T47D (cell line): ENCODE data around the gene TBC1D4.
"Not testable (repeated sequence)": the region's sequence is repeated elsewhere in the genome, so short reads cannot be mapped to it uniquely, and the experiment has no call there.

Experiments
- DNase-seq, 2 experiments: peaks; one replicate each; pipeline versions ENCODE4 v3.0.0 to v3.0.0-alpha.2; 2011 to 2012; ENCODE audit warnings: low read depth in 1 of 2, low spot score in 1 of 2
- JUND ChIP-seq: IDR thresholded peaks from 2 replicates; pipeline ENCODE4 v1.6.1; 2012; ENCODE audit warnings: low read depth
- in situ Hi-C: cut with HindIII; loops from 2 replicates; pipeline ENCODE4 v1.10.0; 2016; ENCODE audit warnings: low sequenced_read_pairs, low pct_unique_long_range_greater_than_20kb

The TBC1D4 gene

DNA sequence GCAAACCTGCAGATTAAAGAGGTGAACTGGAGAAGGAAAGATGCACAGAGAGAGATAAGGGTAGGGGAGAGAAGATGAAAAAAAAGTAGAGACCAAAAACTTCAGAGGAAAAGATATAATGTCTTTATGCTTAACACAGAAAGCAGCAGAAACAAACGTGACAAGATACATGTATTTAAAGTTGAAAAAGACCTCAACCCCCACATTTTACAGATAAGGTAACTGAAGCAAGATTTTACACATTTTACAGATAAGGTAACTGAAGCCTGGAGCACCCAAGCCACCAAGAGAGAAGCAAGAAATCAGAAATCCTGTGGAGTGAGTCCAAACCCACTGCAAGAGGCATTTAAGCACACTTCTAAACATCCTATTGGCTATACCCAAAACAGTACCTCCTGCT is 185.3 kb downstream of the TBC1D4 start:
- DNase-seq, result no peak
- TF ChIP-seq JUND, result no peak
- in situ Hi-C loops, result no loop called here

GRCh38 chr13:75295201-75295600 is 186.8 kb downstream of the TBC1D4 start:
- no peak for DNase-seq
- in situ Hi-C loops, result no loop called here
- TF ChIP-seq JUND, result no peak

DNA sequence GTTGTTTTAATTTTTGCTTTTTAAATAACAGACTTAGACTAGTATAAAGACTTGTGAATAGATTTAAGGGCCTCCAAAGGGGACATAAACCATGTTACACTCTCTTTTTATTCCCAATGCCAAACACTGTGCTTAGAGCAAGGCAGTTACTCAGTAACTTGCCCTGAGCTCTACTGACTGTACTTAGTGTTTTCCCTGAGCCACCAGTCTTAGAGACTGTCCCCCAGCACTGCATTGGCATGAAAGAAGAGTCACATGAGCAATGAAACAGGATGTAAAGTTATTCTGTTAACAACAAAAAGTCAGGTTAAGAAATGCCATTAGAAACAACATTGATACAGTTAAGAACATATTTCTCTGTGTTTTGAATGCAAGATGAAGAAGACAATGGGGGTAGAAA is 187.9 kb downstream of the TBC1D4 start:
- no peak for DNase-seq
- in situ Hi-C loops, result no loop called here
- no peak for TF ChIP-seq JUND

GRCh38 chr13:75285310-75285709 is 196.7 kb downstream of the TBC1D4 start:
- in situ Hi-C loops, result no loop called here
- TF ChIP-seq JUND, result no peak
- no peak for DNase-seq

- in situ Hi-C loops, result no loop called here
- DNase-seq, result no peak
- no peak for TF ChIP-seq JUND
These were observed 202.1 kb downstream of the TBC1D4 start for GRCh38 chr13:75279834-75280369.

DNA sequence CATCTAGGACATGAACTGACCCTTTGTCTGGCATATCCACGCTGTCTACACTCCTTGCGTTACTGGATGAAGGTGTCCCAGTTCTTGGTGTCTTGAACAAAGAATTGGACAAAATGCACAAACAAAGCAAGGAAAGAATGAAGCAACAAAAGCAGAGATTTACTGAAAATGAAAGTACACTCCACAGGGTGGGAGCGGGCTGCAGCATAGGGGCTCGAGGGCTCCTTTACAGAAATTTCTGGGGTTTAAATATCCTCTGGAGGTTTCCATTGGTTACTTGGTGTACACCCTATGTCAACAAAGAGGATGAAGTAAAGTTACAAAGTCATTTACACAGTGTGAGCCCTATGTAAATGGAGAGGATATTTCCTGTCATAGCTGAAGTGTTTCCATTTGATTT is 208.3 kb downstream of the TBC1D4 start:
- in situ Hi-C loops, DNase-seq: not testable (repeated sequence)

- no peak for TF ChIP-seq JUND
- in situ Hi-C loops, result no loop called here
- no peak for DNase-seq
These were observed 210.1 kb downstream of the TBC1D4 start for GRCh38 chr13:75271846-75272245.

- DNase-seq, in situ Hi-C loops: not testable (repeated sequence)
These were observed 213.5 kb downstream of the TBC1D4 start for GRCh38 chr13:75268481-75268880.

- in situ Hi-C loops, result no loop called here
- TF ChIP-seq JUND, result no peak
- no peak for DNase-seq
These were observed 217.4 kb downstream of the TBC1D4 start for GRCh38 chr13:75264611-75265010.

- TF ChIP-seq JUND, result no peak
- DNase-seq, result no peak
- in situ Hi-C loops, result no loop called here
These were observed 218.1 kb downstream of the TBC1D4 start for GRCh38 chr13:75263741-75264407.

- DNase-seq, result peak in 1 of 2 experiments; percentile 67
- in situ Hi-C loops, result no loop called here
- TF ChIP-seq JUND, result no peak
These were observed 223.7 kb downstream of the TBC1D4 start for GRCh38 chr13:75258159-75258782.

DNA sequence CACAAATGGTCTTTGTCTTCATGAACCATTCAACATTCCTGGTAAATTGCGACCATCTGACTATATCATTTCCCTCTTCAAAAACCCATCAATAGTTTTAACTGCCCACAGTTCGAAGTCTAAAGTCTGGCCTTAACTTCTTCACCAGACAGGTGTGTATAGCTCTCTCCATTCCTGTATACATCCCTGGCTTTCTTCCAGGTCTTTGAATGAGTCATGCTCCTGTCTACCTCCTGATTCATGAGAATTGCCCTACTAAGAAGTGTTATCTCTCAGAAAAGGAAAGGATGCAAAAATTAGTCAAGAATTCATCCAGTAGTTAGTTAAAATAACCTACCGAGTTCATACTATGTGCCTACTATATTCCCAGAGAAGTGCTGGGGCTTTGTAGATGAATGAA is 225.0 kb downstream of the TBC1D4 start:
- TF ChIP-seq JUND, result no peak
- in situ Hi-C loops, result no loop called here
- peak in 1 of 2 experiments; percentile 27 for DNase-seq

- no peak for DNase-seq
- in situ Hi-C loops, result no loop called here
These were observed 226.3 kb downstream of the TBC1D4 start for GRCh38 chr13:75255653-75256052.

More at GRCh38 chr13:75255653-75256052, 226.3 kb downstream of the TBC1D4 start:
- TF ChIP-seq JUND, result no peak
